HCT116 (cell line): ENCODE results near the gene TSPAN31. TPM values are rescaled to one million over a fixed set of nuclear protein-coding genes. Genes with fewer than 3 reads are reported as not detected.
A peak's percentile ranks its signal among the peaks of the same experiment; 100 is the strongest.

Experiments
- ATAC-seq: fragments of 200-7000 bp; cut with Tn5 transposase; 2 replicates; pipeline ENCODE4 v1.9.1; 2020; ENCODE audit warnings: mild to moderate bottlenecking, moderate library complexity
- BruUV-seq: library from RNA; stranded (reverse); fragments of 400-500 nt; replicated peaks from 2 replicates; lab custom pipeline; 2021; lab: Mats Ljungman, UMichigan
- CTCF ChIA-PET: fragments of 300-600 bp; sonication (Branson Sonifier 250); formaldehyde crosslinking; loops from one replicate; lab custom pipeline; 2021; ENCODE audit warnings: antibody characterized with exemption; lab: Charles Lee
- POLR2A ChIA-PET: fragments of 300-600, 350-600 bp; sonication (Branson Sonifier 250); formaldehyde crosslinking; loops from one replicate; lab custom pipeline; 2021; ENCODE audit warnings: antibody characterized with exemption; lab: Charles Lee
- RAD21 ChIA-PET, 2 experiments: fragments of 300-600 bp; sonication (Branson Sonifier 250); formaldehyde crosslinking; loops; one replicate each; lab custom pipeline; 2023; ENCODE audit warnings: low total read pairs in 2 of 2; ENCODE audit not compliant: uncharacterized antibody in 2 of 2, unreplicated experiment in 2 of 2, low non-redundant PET in 1 of 2; lab: Charles Lee
- DNase-seq: peaks from one replicate; pipeline ENCODE4 v3.0.0-alpha.2; 2010; ENCODE audit warnings: low read depth, low spot score
- H2AFZ ChIP-seq: fragments of 200-600 bp; shearing (Covaris generic), sonication (generic); 2 replicates; pipeline ENCODE4 v1.6.1; 2017; ENCODE audit warnings: low read depth, mixed run types, mixed read lengths, antibody characterized with exemption, low read length; ENCODE audit not compliant: poor library complexity, severe bottlenecking
- H3K27ac ChIP-seq: 2 replicates; pipeline ENCODE4 v1.5.1; 2012; ENCODE audit warnings: low read depth, low read length
- H3K27me3 ChIP-seq: fragments of 200-600 bp; sonication (generic); 2 replicates; pipeline ENCODE4 v1.6.1; 2016; ENCODE audit warnings: mixed run types, low read length, mixed read lengths; ENCODE audit not compliant: insufficient read depth
- H3K36me3 ChIP-seq, 2 experiments: fragments of 200-500 bp in 1 of 2; fragments of 200-600 bp in 1 of 2; sonication (Bioruptor generic) in 1 of 2; sonication (generic) in 1 of 2; 2 replicates each; pipeline versions ENCODE4 v1.5.1 to v1.6.1; 2014 to 2016; ENCODE audit warnings: low read length in 2 of 2, inconsistent platforms in 1 of 2, mixed read lengths in 1 of 2, mixed run types in 1 of 2; ENCODE audit not compliant: insufficient read depth in 2 of 2, control insufficient read depth in 1 of 2
- H3K4me1 ChIP-seq, 2 experiments: fragments of 200-600 bp in 1 of 2; sonication (generic) in 1 of 2; 2 replicates each; pipeline versions ENCODE4 v1.5.1 to v1.6.1; 2012 to 2017; ENCODE audit warnings: low read length in 2 of 2, inconsistent platforms in 1 of 2, mild to moderate bottlenecking in 1 of 2, mixed read lengths in 1 of 2, mixed run types in 1 of 2, moderate library complexity in 1 of 2; ENCODE audit not compliant: insufficient read depth in 2 of 2, control insufficient read depth in 1 of 2
- H3K4me2 ChIP-seq: fragments of 200-600 bp; sonication (generic); 2 replicates; pipeline ENCODE4 v1.6.1; 2017; ENCODE audit warnings: mixed run types, low read length, mixed read lengths
- H3K4me3 ChIP-seq, 2 experiments: fragments of 200-600 bp in 1 of 2; sonication (generic) in 1 of 2; replicated peaks in 1 of 2; 2 replicates each; pipeline ENCODE4 v1.5.1; 2011 to 2016; ENCODE audit warnings: low read length in 2 of 2, control low read depth in 1 of 2, low read depth in 1 of 2, mild to moderate bottlenecking in 1 of 2, mixed read lengths in 1 of 2, mixed run types in 1 of 2
- H3K79me2 ChIP-seq: fragments of 200-600 bp; sonication (generic); 2 replicates; pipeline ENCODE4 v1.6.1; 2017; ENCODE audit warnings: mild to moderate bottlenecking, mixed run types, low read length, moderate library complexity, mixed read lengths; ENCODE audit not compliant: insufficient read depth
- H3K9ac ChIP-seq: fragments of 200-600 bp; sonication (generic); 2 replicates; pipeline ENCODE4 v1.6.1; 2016; ENCODE audit warnings: low read length, mixed read lengths
- H3K9me2 ChIP-seq: fragments of 200-600 bp; sonication (generic), shearing (Covaris generic); 2 replicates; pipeline ENCODE4 v1.6.1; 2017; ENCODE audit warnings: mixed run types, mild to moderate bottlenecking, moderate library complexity; ENCODE audit not compliant: insufficient read depth
- H3K9me3 ChIP-seq, 2 experiments: fragments of 200-500 bp in 1 of 2; fragments of 200-600 bp in 1 of 2; sonication (Bioruptor generic) in 1 of 2; sonication (generic) in 1 of 2; 2 replicates each; pipeline ENCODE4 v1.6.1; 2014 to 2017; ENCODE audit warnings: low read length in 2 of 2, mixed read lengths in 2 of 2, inconsistent platforms in 1 of 2, low read depth in 1 of 2, mild to moderate bottlenecking in 1 of 2, mixed run types in 1 of 2, moderate library complexity in 1 of 2; ENCODE audit not compliant: control insufficient read depth in 1 of 2, insufficient read depth in 1 of 2
- H4K20me1 ChIP-seq: fragments of 200-600 bp; sonication (generic), shearing (Covaris generic); 2 replicates; pipeline ENCODE4 v1.6.1; 2017; ENCODE audit warnings: mixed run types, mild to moderate bottlenecking, moderate library complexity; ENCODE audit not compliant: insufficient read depth
- CEBPB ChIP-seq: IDR thresholded peaks from 2 replicates; pipeline ENCODE4 v1.6.1; 2012; ENCODE audit warnings: low read depth
- EGR1 ChIP-seq: IDR thresholded peaks from 2 replicates; pipeline ENCODE4 v1.6.1; 2012; ENCODE audit warnings: low read depth
- EZH2 ChIP-seq: fragments of 200-600 bp; sonication (generic); IDR thresholded peaks from 2 replicates; pipeline ENCODE4 v1.6.1; 2017; ENCODE audit warnings: antibody characterized with exemption, mixed run types
- FOSL1 ChIP-seq: IDR thresholded peaks from 2 replicates; pipeline ENCODE4 v1.6.1; 2012; ENCODE audit warnings: low read depth
- JUND ChIP-seq: IDR thresholded peaks from 2 replicates; pipeline ENCODE4 v1.6.1; 2012
- POLR2A ChIP-seq: IDR thresholded peaks from 2 replicates; pipeline ENCODE4 v1.7.0; 2011; ENCODE audit warnings: borderline replicate concordance; ENCODE audit not compliant: insufficient read depth, insufficient read length; ENCODE audit errors: extremely low read depth
- POLR2AphosphoS5 ChIP-seq: IDR thresholded peaks from 2 replicates; pipeline ENCODE4 v1.6.1; 2011; ENCODE audit warnings: mild to moderate bottlenecking, low read depth, low read length, moderate library complexity
- RAD21 ChIP-seq: IDR thresholded peaks from 2 replicates; pipeline ENCODE4 v1.6.1; 2012; ENCODE audit warnings: low read depth, mild to moderate bottlenecking
- SP1 ChIP-seq: IDR thresholded peaks from 2 replicates; pipeline ENCODE4 v1.6.1; 2012; ENCODE audit warnings: low read depth
- SRF ChIP-seq: IDR thresholded peaks from 2 replicates; pipeline ENCODE4 v1.6.1; 2012; ENCODE audit warnings: low read depth
- YY1 ChIP-seq: IDR thresholded peaks from 2 replicates; pipeline ENCODE4 v1.6.1; 2011; ENCODE audit warnings: low read length, low read depth, moderate library complexity, mild to moderate bottlenecking; ENCODE audit not compliant: insufficient replicate concordance; ENCODE audit errors: extremely low read depth
- ZFX ChIP-seq: fragments of 450-650 bp; IDR thresholded peaks from 2 replicates; pipeline ENCODE4 v1.6.1; 2017
- ZNF274 ChIP-seq: fragments of 200-500 bp; sonication (Bioruptor generic); IDR thresholded peaks from 2 replicates; pipeline ENCODE4 v1.6.1; 2014; ENCODE audit warnings: mild to moderate bottlenecking, low read depth, low read length, inconsistent platforms
- intact Hi-C: fragments of 100-400 bp; cut with micrococcal nuclease; formaldehyde crosslinking; loops from 2 replicates; pipeline ENCODE4 v1.10.0; 2022
- total RNA-seq: library from RNA; stranded (reverse); gene quantifications from one replicate; pipeline ENCODE4 v1.2.1, GENCODE V29; 2021; ENCODE audit not compliant: unreplicated experiment
- TF ChIP-seq, protein P1 (sequence below): IDR thresholded peaks from 2 replicates; pipeline ENCODE4 v1.6.1; 2011; ENCODE audit warnings: mild to moderate bottlenecking, low read length, moderate library complexity; ENCODE audit not compliant: insufficient replicate concordance; ENCODE audit errors: extremely low read depth
- TF ChIP-seq, protein P2 (sequence below): IDR thresholded peaks from 2 replicates; pipeline ENCODE4 v1.6.1; 2012; ENCODE audit warnings: low read depth

TSPAN31 gene
- total RNA-seq, 1 experiment from 2014 or later: 14.9 TPM

DNA sequence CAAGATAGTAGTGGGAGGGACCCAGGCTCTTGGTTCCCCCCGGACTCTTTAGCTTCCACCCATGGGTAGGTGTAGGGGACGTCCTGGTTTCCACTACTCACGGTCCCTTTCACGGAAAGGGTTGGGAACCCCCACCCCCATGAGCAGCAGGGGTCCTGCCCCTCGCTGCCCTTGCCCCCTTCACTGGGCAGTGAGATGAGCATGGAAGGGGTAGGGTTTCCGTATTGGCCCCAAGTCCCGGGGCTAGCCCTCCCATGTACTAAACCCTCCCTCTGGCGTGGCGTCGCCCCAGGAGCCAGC, 19.0 kb upstream of the TSPAN31 start:
- peak overlapping the region; percentile 89 for H3K9ac ChIP-seq
- peak; percentile 32 for ATAC-seq

More for the DNA sequence above, 19.0 kb upstream of the TSPAN31 start:
- H3K9me2 ChIP-seq: no peaks in the 10 kb centered on the region
- ChIA-PET CTCF (interaction anchor here (0.6 to 3.1 kb wide), 12 partner anchors 16 to 270 kb away, joined by 3 to 15 read pairs (median 4); partner anchors contain the start of genes EEF1AKMT3, INHBE, METTL1 and OS9), POLR2A (interaction anchor here (0.7 to 1.2 kb wide), 6 partner anchors 16 to 659 kb away, joined by 3 to 7 read pairs (median 4); partner anchors contain the start of genes OS9 and TSPAN31), RAD21 (no interaction called here)
- H3K36me3 ChIP-seq: peaks cover 4 to 6% of the 10 kb centered on the region in 2 experiments; a peak in 2 of 4 replicates
- H3K4me1 ChIP-seq: peaks cover 7 to 18% of the 10 kb centered on the region in 2 experiments; a peak in 3 of 4 replicates
- no peaks in the 10 kb centered on the region for H4K20me1 ChIP-seq
- intact Hi-C loops: loop anchor here (2.0 kb wide), 1 partner anchor 17 kb away; no protein-coding TSS in a partner anchor
- no peak for DNase-seq
- peak overlapping the region; percentile 92 for H3K27ac ChIP-seq
- H3K27me3 ChIP-seq: no peaks in the 10 kb centered on the region
- no peaks in the 10 kb centered on the region for H3K9me3 ChIP-seq
- no peak for TF ChIP-seq POLR2AphosphoS5
- TF ChIP-seq JUND: no peak
- TF ChIP-seq ZNF274: no peak
- TF ChIP-seq, protein P1, sequence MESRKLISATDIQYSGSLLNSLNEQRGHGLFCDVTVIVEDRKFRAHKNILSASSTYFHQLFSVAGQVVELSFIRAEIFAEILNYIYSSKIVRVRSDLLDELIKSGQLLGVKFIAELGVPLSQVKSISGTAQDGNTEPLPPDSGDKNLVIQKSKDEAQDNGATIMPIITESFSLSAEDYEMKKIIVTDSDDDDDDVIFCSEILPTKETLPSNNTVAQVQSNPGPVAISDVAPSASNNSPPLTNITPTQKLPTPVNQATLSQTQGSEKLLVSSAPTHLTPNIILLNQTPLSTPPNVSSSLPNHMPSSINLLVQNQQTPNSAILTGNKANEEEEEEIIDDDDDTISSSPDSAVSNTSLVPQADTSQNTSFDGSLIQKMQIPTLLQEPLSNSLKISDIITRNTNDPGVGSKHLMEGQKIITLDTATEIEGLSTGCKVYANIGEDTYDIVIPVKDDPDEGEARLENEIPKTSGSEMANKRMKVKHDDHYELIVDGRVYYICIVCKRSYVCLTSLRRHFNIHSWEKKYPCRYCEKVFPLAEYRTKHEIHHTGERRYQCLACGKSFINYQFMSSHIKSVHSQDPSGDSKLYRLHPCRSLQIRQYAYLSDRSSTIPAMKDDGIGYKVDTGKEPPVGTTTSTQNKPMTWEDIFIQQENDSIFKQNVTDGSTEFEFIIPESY: no peak
- TF ChIP-seq EGR1: no peak
- TF ChIP-seq FOSL1: no peak
- TF ChIP-seq, protein P2, sequence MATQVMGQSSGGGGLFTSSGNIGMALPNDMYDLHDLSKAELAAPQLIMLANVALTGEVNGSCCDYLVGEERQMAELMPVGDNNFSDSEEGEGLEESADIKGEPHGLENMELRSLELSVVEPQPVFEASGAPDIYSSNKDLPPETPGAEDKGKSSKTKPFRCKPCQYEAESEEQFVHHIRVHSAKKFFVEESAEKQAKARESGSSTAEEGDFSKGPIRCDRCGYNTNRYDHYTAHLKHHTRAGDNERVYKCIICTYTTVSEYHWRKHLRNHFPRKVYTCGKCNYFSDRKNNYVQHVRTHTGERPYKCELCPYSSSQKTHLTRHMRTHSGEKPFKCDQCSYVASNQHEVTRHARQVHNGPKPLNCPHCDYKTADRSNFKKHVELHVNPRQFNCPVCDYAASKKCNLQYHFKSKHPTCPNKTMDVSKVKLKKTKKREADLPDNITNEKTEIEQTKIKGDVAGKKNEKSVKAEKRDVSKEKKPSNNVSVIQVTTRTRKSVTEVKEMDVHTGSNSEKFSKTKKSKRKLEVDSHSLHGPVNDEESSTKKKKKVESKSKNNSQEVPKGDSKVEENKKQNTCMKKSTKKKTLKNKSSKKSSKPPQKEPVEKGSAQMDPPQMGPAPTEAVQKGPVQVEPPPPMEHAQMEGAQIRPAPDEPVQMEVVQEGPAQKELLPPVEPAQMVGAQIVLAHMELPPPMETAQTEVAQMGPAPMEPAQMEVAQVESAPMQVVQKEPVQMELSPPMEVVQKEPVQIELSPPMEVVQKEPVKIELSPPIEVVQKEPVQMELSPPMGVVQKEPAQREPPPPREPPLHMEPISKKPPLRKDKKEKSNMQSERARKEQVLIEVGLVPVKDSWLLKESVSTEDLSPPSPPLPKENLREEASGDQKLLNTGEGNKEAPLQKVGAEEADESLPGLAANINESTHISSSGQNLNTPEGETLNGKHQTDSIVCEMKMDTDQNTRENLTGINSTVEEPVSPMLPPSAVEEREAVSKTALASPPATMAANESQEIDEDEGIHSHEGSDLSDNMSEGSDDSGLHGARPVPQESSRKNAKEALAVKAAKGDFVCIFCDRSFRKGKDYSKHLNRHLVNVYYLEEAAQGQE: no peak
- no peak for TF ChIP-seq CEBPB
- no peak for TF ChIP-seq YY1
- TF ChIP-seq EZH2: no peak
- no peak for TF ChIP-seq RAD21
- TF ChIP-seq ZFX: no peak
- TF ChIP-seq SRF: no peak
- TF ChIP-seq POLR2A: no peak
- no peak for TF ChIP-seq SP1
- H2AFZ ChIP-seq: no peak overlapping the region
- H3K79me2 ChIP-seq: no peaks in the 10 kb centered on the region
- peak overlapping the region; percentile 85 to 89 for H3K4me3 ChIP-seq
- peak overlapping the region; percentile 99 for H3K4me2 ChIP-seq
- BruUV-seq: no TSS peak
